D721Med (cell line): ENCODE results near the gene CALY.

Experiments used
- DNase-seq: peaks from one replicate; pipeline ENCODE4 v3.0.0; 2011; ENCODE audit warnings: low spot score; ENCODE audit not compliant: insufficient read length
- FAIRE-seq: peaks from 2 replicates; lab custom pipeline; 2011; peaks lifted over from hg19 to GRCh38; lab: Jason Lieb, UNC
- CTCF ChIP-seq: IDR thresholded peaks from 2 replicates; pipeline ENCODE4 v1.5.1; 2012; ENCODE audit warnings: mild to moderate bottlenecking, control low read depth; ENCODE audit not compliant: insufficient read depth; ENCODE audit errors: missing control alignments

The CALY gene

GRCh38 chr10:133312016-133312768 lies 24.5 kb downstream of the CALY start:
- DNase-seq = no peak
- FAIRE-seq = no peak
- TF ChIP-seq CTCF = no peak

GRCh38 chr10:133311570-133311969 lies 25.1 kb downstream of the CALY start:
- DNase-seq (no peak), FAIRE-seq (no peak)
- no peak for TF ChIP-seq CTCF

- no peak for TF ChIP-seq CTCF
- DNase-seq (no peak), FAIRE-seq (no peak)
Measured at GRCh38 chr10:133310789-133311188, 25.9 kb downstream of the CALY start.

- FAIRE-seq (no peak), DNase-seq (no peak)
- TF ChIP-seq CTCF = no peak
Measured at GRCh38 chr10:133310399-133310755, 26.3 kb downstream of the CALY start.

- FAIRE-seq = no peak
- DNase-seq = no peak
- no peak for TF ChIP-seq CTCF
Measured at GRCh38 chr10:133309720-133310398, 26.8 kb downstream of the CALY start.

GRCh38 chr10:133309100-133309719 lies 27.5 kb downstream of the CALY start:
- no peak for TF ChIP-seq CTCF
- FAIRE-seq (no peak), DNase-seq (peak; percentile 60)
